ENCODE results near the gene GPR183.

Gene GPR183

GRCh38 chr13:99298056-99298455 lies 9.1 kb downstream of the GPR183 start:
- Histone ChIP-seq H3K36me3 (ENCODE audit: control insufficient read depth in 5 of 5, insufficient read depth in 5 of 5, low read length in 5 of 5) (peaks cover 0 to 15% (median 6%) of the 10 kb centered on the region in 5 donors), H3K9ac (ENCODE audit: low read length in 5 of 5) (no peak overlapping the region), H3K4me3 (ENCODE audit: low read depth in 1 of 5, low read length in 5 of 5) (no peak overlapping the region), H3K27me3 (ENCODE audit: control insufficient read depth in 5 of 5, insufficient read depth in 4 of 5, low read length in 5 of 5) (no peaks in the 10 kb centered on the region), H3K4me1 (ENCODE audit: control insufficient read depth in 5 of 5, insufficient read depth in 5 of 5, low read length in 5 of 5) (peaks cover 0 to 26% (median 17%) of the 10 kb centered on the region in 5 donors), H3K9me3 (ENCODE audit: control insufficient read depth in 5 of 5, low read length in 5 of 5) (no peaks in the 10 kb centered on the region), H3K27ac (ENCODE audit: low read depth, low read length) (no peak overlapping the region)

GRCh38 chr13:99297331-99297730 lies 9.9 kb downstream of the GPR183 start:
- peaks cover 0 to 14% (median 6%) of the 10 kb centered on the region in 5 donors for H3K36me3 ChIP-seq (ENCODE audit: control insufficient read depth in 5 of 5, insufficient read depth in 5 of 5, low read length in 5 of 5)
- H3K27ac ChIP-seq (ENCODE audit: low read depth, low read length), result no peak overlapping the region
- H3K9ac ChIP-seq (ENCODE audit: low read length in 5 of 5), result no peak overlapping the region
- H3K4me1 ChIP-seq (ENCODE audit: control insufficient read depth in 5 of 5, insufficient read depth in 5 of 5, low read length in 5 of 5), result peaks cover 0 to 22% (median 17%) of the 10 kb centered on the region in 5 donors
- no peak overlapping the region for H3K4me3 ChIP-seq (ENCODE audit: low read depth in 1 of 5, low read length in 5 of 5)
- H3K9me3 ChIP-seq (ENCODE audit: control insufficient read depth in 5 of 5, low read length in 5 of 5), result no peaks in the 10 kb centered on the region
- no peaks in the 10 kb centered on the region for H3K27me3 ChIP-seq (ENCODE audit: control insufficient read depth in 5 of 5, insufficient read depth in 4 of 5, low read length in 5 of 5)

GRCh38 chr13:99296398-99296797 lies 10.8 kb downstream of the GPR183 start:
- no peaks in the 10 kb centered on the region for H3K27me3 ChIP-seq (ENCODE audit: control insufficient read depth in 5 of 5, insufficient read depth in 4 of 5, low read length in 5 of 5)
- peaks cover 0 to 14% (median 6%) of the 10 kb centered on the region in 5 donors for H3K36me3 ChIP-seq (ENCODE audit: control insufficient read depth in 5 of 5, insufficient read depth in 5 of 5, low read length in 5 of 5)
- peaks cover 0 to 22% (median 17%) of the 10 kb centered on the region in 5 donors for H3K4me1 ChIP-seq (ENCODE audit: control insufficient read depth in 5 of 5, insufficient read depth in 5 of 5, low read length in 5 of 5)
- H3K27ac ChIP-seq (ENCODE audit: low read depth, low read length), result no peak overlapping the region
- no peaks in the 10 kb centered on the region for H3K9me3 ChIP-seq (ENCODE audit: control insufficient read depth in 5 of 5, low read length in 5 of 5)
- H3K4me3 ChIP-seq (ENCODE audit: low read depth in 1 of 5, low read length in 5 of 5), result no peak overlapping the region
- no peak overlapping the region for H3K9ac ChIP-seq (ENCODE audit: low read length in 5 of 5)

- Histone ChIP-seq H3K9me3 (ENCODE audit: control insufficient read depth in 5 of 5, low read length in 5 of 5) (no peaks in the 10 kb centered on the region), H3K4me3 (ENCODE audit: low read depth in 1 of 5, low read length in 5 of 5) (no peak overlapping the region), H3K36me3 (ENCODE audit: control insufficient read depth in 5 of 5, insufficient read depth in 5 of 5, low read length in 5 of 5) (peaks cover 0 to 14% (median 6%) of the 10 kb centered on the region in 5 donors), H3K9ac (ENCODE audit: low read length in 5 of 5) (no peak overlapping the region), H3K4me1 (ENCODE audit: control insufficient read depth in 5 of 5, insufficient read depth in 5 of 5, low read length in 5 of 5) (peaks cover 0 to 19% (median 17%) of the 10 kb centered on the region in 5 donors), H3K27me3 (ENCODE audit: control insufficient read depth in 5 of 5, insufficient read depth in 4 of 5, low read length in 5 of 5) (no peaks in the 10 kb centered on the region), H3K27ac (ENCODE audit: low read depth, low read length) (no peak overlapping the region)
These were observed 11.5 kb downstream of the GPR183 start for GRCh38 chr13:99295488-99296252.

- no peaks in the 10 kb centered on the region for H3K9me3 ChIP-seq (ENCODE audit: control insufficient read depth in 5 of 5, low read length in 5 of 5)
- peaks cover 0 to 19% (median 17%) of the 10 kb centered on the region in 5 donors for H3K4me1 ChIP-seq (ENCODE audit: control insufficient read depth in 5 of 5, insufficient read depth in 5 of 5, low read length in 5 of 5)
These were observed 12.2 kb downstream of the GPR183 start for GRCh38 chr13:99294958-99295357.

GRCh38 chr13:99294198-99294597 lies 13.0 kb downstream of the GPR183 start:
- H3K9me3 ChIP-seq (ENCODE audit: control insufficient read depth in 5 of 5, low read length in 5 of 5), result no peaks in the 10 kb centered on the region
- peaks cover 0 to 19% (median 14%) of the 10 kb centered on the region in 5 donors for H3K4me1 ChIP-seq (ENCODE audit: control insufficient read depth in 5 of 5, insufficient read depth in 5 of 5, low read length in 5 of 5)
- H3K27ac ChIP-seq (ENCODE audit: low read depth, low read length), result no peak overlapping the region
- peaks cover 0 to 14% (median 6%) of the 10 kb centered on the region in 5 donors for H3K36me3 ChIP-seq (ENCODE audit: control insufficient read depth in 5 of 5, insufficient read depth in 5 of 5, low read length in 5 of 5)
- no peaks in the 10 kb centered on the region for H3K27me3 ChIP-seq (ENCODE audit: control insufficient read depth in 5 of 5, insufficient read depth in 4 of 5, low read length in 5 of 5)
- no peak overlapping the region for H3K9ac ChIP-seq (ENCODE audit: low read length in 5 of 5)
- no peak overlapping the region for H3K4me3 ChIP-seq (ENCODE audit: low read depth in 1 of 5, low read length in 5 of 5)

More at GRCh38 chr13:99294958-99295357, 12.2 kb downstream of the GPR183 start:
- Histone ChIP-seq H3K36me3 (ENCODE audit: control insufficient read depth in 5 of 5, insufficient read depth in 5 of 5, low read length in 5 of 5) (peaks cover 0 to 14% (median 6%) of the 10 kb centered on the region in 5 donors), H3K27me3 (ENCODE audit: control insufficient read depth in 5 of 5, insufficient read depth in 4 of 5, low read length in 5 of 5) (no peaks in the 10 kb centered on the region), H3K27ac (ENCODE audit: low read depth, low read length) (no peak overlapping the region), H3K4me3 (ENCODE audit: low read depth in 1 of 5, low read length in 5 of 5) (no peak overlapping the region), H3K9ac (ENCODE audit: low read length in 5 of 5) (no peak overlapping the region)

GRCh38 chr13:99293178-99293577 lies 14.0 kb downstream of the GPR183 start:
- no peak overlapping the region for H3K4me3 ChIP-seq (ENCODE audit: low read depth in 1 of 5, low read length in 5 of 5)
- H3K4me1 ChIP-seq (ENCODE audit: control insufficient read depth in 5 of 5, insufficient read depth in 5 of 5, low read length in 5 of 5), result peaks cover 0 to 20% (median 14%) of the 10 kb centered on the region in 5 donors
- no peak overlapping the region for H3K9ac ChIP-seq (ENCODE audit: low read length in 5 of 5)
- H3K9me3 ChIP-seq (ENCODE audit: control insufficient read depth in 5 of 5, low read length in 5 of 5), result no peaks in the 10 kb centered on the region
- H3K27ac ChIP-seq (ENCODE audit: low read depth, low read length), result no peak overlapping the region
- no peaks in the 10 kb centered on the region for H3K27me3 ChIP-seq (ENCODE audit: control insufficient read depth in 5 of 5, insufficient read depth in 4 of 5, low read length in 5 of 5)
- peaks cover 0 to 14% (median 6%) of the 10 kb centered on the region in 5 donors for H3K36me3 ChIP-seq (ENCODE audit: control insufficient read depth in 5 of 5, insufficient read depth in 5 of 5, low read length in 5 of 5)

GRCh38 chr13:99290894-99291293 lies 16.3 kb downstream of the GPR183 start:
- H3K4me3 ChIP-seq (ENCODE audit: low read depth in 1 of 5, low read length in 5 of 5), result no peak overlapping the region
- no peaks in the 10 kb centered on the region for H3K27me3 ChIP-seq (ENCODE audit: control insufficient read depth in 5 of 5, insufficient read depth in 4 of 5, low read length in 5 of 5)
- H3K36me3 ChIP-seq (ENCODE audit: control insufficient read depth in 5 of 5, insufficient read depth in 5 of 5, low read length in 5 of 5), result peaks cover 0 to 14% (median 6%) of the 10 kb centered on the region in 5 donors
- no peak overlapping the region for H3K9ac ChIP-seq (ENCODE audit: low read length in 5 of 5)
- peaks cover 0 to 33% (median 25%) of the 10 kb centered on the region in 5 donors for H3K4me1 ChIP-seq (ENCODE audit: control insufficient read depth in 5 of 5, insufficient read depth in 5 of 5, low read length in 5 of 5)
- no peaks in the 10 kb centered on the region for H3K9me3 ChIP-seq (ENCODE audit: control insufficient read depth in 5 of 5, low read length in 5 of 5)
- no peak overlapping the region for H3K27ac ChIP-seq (ENCODE audit: low read depth, low read length)

GRCh38 chr13:99289674-99290337 lies 17.4 kb downstream of the GPR183 start:
- H3K9me3 ChIP-seq (ENCODE audit: control insufficient read depth in 5 of 5, low read length in 5 of 5), result no peaks in the 10 kb centered on the region
- no peaks in the 10 kb centered on the region for H3K27me3 ChIP-seq (ENCODE audit: control insufficient read depth in 5 of 5, insufficient read depth in 4 of 5, low read length in 5 of 5)
- H3K36me3 ChIP-seq (ENCODE audit: control insufficient read depth in 5 of 5, insufficient read depth in 5 of 5, low read length in 5 of 5), result peaks cover 0 to 6% (median 0%) of the 10 kb centered on the region in 5 donors
- H3K9ac ChIP-seq (ENCODE audit: low read length in 5 of 5), result no peak overlapping the region
- H3K4me1 ChIP-seq (ENCODE audit: control insufficient read depth in 5 of 5, insufficient read depth in 5 of 5, low read length in 5 of 5), result peaks cover 0 to 33% (median 26%) of the 10 kb centered on the region in 5 donors
- no peak overlapping the region for H3K27ac ChIP-seq (ENCODE audit: low read depth, low read length)
- H3K4me3 ChIP-seq (ENCODE audit: low read depth in 1 of 5, low read length in 5 of 5), result no peak overlapping the region

GRCh38 chr13:99289271-99289670 lies 17.9 kb downstream of the GPR183 start:
- H3K9ac ChIP-seq (ENCODE audit: low read length in 5 of 5), result no peak overlapping the region
- H3K4me3 ChIP-seq (ENCODE audit: low read depth in 1 of 5, low read length in 5 of 5), result no peak overlapping the region
- H3K27me3 ChIP-seq (ENCODE audit: control insufficient read depth in 5 of 5, insufficient read depth in 4 of 5, low read length in 5 of 5), result no peaks in the 10 kb centered on the region
- no peak overlapping the region for H3K27ac ChIP-seq (ENCODE audit: low read depth, low read length)
- peaks cover 0 to 34% (median 30%) of the 10 kb centered on the region in 5 donors for H3K4me1 ChIP-seq (ENCODE audit: control insufficient read depth in 5 of 5, insufficient read depth in 5 of 5, low read length in 5 of 5)
- peaks cover 0 to 5% (median 0%) of the 10 kb centered on the region in 5 donors for H3K36me3 ChIP-seq (ENCODE audit: control insufficient read depth in 5 of 5, insufficient read depth in 5 of 5, low read length in 5 of 5)
- no peaks in the 10 kb centered on the region for H3K9me3 ChIP-seq (ENCODE audit: control insufficient read depth in 5 of 5, low read length in 5 of 5)
